GM21390 (cell line): Measurements from ENCODE around the gene PSME2.

ENCODE experiments used
- ATAC-seq: cut with Tn5 transposase; IDR thresholded peaks from one replicate; pipeline ENCODE4 v1.9.1; 2021; ENCODE audit not compliant: unreplicated experiment

The PSME2 gene

GRCh38 chr14:24156840-24157239, 10.4 kb upstream of the PSME2 start:
- no peak for ATAC-seq

DNA sequence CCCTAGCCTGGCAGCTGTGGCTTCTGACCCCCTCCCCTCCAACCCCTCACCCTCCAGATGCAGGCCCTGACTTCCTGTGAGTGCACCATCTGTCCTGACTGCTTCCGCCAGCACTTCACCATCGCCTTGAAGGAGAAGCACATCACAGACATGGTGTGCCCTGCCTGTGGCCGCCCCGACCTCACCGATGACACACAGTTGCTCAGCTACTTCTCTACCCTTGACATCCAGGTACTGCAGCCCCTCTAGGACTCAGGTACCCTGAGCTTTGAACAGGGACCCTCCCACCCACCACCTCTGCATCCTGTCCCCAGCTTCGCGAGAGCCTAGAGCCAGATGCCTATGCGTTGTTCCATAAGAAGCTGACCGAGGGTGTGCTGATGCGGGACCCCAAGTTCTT, 8.7 kb upstream of the PSME2 start:
- ATAC-seq = no peak

DNA sequence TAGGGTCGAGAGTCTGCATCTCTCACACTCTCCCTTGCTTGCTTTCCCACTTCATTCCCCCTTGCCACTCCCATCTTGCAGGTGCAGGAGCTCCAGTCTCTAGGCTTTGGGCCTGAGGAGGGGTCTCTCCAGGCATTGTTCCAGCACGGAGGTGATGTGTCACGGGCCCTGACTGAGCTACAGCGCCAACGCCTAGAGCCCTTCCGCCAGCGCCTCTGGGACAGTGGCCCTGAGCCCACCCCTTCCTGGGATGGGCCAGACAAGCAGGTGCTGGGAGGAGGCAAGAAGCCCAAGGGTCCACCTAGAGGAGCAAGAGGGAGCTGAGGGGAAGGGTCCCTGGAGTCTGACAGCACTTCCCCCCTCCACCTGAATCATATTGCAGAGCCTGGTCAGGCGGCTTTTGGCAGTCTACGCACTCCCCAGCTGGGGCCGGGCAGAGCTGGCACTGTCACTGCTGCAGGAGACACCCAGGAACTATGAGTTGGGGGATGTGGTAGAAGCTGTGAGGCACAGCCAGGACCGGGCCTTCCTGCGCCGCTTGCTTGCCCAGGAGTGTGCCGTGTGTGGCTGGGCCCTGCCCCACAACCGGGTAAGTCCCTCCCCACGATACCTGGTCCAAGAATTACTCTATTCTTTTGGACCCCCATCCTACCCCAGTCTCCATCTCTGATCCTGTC, 5.1 kb upstream of the PSME2 start:
- no peak for ATAC-seq

DNA sequence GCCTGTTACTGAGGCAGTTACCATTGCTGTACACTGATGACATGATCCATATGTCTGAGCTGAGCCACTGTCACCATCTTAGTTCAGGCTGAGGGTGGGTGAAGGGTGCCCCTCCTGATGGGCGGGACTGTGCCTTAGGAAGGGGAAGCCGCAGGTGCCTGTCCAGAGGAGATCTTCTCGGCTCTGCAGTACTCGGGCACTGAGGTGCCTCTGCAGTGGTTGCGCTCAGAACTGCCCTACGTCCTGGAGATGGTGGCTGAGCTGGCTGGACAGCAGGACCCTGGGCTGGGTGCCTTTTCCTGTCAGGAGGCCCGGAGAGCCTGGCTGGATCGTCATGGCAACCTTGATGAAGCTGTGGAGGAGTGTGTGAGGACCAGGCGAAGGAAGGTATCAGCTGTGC, 4.6 kb upstream of the PSME2 start:
- no peak for ATAC-seq

GRCh38 chr14:24150567-24150966, 4.2 kb upstream of the PSME2 start:
- ATAC-seq = no peak

GRCh38 chr14:24150061-24150460, 3.7 kb upstream of the PSME2 start:
- no peak for ATAC-seq

- no peak for ATAC-seq
Observed at GRCh38 chr14:24149302-24149969, 3.0 kb upstream of the PSME2 start.

- ATAC-seq = no peak
Observed at GRCh38 chr14:24147761-24148428, 1.5 kb upstream of the PSME2 start.

DNA sequence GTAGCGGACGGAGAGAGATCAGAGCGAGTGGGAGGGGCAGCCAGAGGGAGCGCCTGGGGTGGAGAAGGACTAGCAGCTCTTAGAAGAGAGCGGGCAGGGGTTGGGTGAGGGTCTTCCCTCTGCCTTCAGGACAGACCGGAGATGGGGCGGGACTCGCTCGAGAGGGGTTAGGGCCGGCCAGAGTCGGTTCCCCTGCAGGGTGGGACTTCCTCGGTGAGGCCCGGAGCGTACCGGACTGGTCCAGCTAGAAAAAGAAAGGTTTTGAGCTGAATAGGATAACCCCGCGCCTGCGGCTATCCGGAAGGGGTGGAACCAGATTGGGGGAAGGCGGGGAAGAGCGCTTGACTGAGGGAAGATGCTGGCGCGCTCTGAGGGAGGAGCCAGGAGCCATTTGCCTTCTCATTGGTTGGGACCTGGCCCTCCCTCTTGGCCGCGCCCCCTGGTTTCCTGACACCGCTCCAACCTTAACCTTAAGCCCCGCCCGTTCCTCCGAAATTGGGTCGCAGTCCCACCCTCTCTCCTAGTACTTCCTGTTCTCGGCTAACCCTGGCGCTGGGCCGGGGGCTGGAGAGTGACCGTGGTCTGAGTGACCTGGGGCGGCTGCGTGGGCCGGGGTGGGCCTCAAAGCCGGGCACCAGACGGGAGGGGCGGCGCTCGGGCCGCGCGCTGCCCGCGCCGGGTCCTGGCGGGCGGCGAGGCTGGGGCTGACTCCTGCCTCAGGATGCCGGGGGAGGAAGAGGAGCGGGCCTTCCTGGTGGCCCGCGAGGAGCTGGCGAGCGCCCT, 759 bp upstream of the PSME2 start, which contains the start of gene RNF31:
Gene RNF31, plus strand, starts transcription at position 521 of the 783 bp plus-strand sequence. Its CDS starts 201 bp downstream, at position 722.
- ATAC-seq = peak; percentile 82

DNA sequence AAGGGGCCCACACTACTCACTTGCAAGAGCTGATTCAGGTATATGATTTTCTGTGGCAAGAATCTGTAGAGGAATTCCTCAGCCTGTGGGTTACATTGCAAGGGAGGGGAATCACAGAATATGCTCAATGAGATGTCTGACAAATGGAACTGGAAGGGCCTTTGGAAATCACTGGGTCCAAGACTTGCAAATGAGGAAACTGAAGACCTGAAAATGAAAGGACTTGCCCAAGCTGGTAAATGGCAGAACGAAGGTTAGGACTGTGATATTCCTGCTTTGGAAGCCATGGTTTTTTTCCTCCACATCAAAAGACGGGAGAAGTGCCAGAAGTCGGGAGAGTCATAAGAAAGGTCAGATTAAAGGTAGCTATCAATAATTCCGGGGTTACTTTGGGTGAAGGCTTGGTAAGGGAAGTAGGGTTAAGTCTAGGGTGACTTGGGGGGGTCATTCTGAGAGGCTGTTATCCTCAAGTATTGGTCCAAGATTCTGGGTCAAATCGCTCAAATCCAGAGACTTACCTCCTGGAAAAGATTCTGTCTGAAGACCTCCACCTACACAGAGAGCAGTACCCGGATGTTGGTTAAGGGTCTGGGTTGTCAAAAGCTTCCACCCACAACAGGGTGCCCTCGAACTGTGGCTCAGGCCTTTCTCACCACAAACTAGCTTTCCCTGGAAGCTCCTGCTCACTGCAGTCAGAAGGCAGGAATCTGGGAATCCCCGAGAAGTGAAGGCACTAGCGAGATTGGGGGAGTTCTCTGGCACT, 539 bp downstream of the PSME2 start:
- no peak for ATAC-seq

DNA sequence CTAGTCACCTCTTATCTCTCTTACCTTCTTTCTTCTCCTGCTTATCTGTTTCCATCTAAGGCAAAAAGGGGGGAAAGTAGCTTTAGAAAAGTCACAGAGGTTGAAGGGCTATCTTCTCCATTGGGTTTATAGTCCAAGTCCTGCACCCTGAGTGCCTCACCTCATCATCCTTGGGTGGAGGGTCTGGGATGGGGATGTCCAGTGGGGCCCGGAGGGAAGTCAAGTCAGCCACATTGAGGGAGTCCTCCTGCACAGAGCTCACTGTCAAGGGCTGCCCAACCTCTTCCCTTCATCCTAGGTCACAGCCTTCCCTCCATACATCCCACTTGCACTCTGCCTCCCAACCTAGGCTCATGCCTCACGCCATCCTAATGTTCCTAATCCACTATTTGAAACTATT, 1.2 kb downstream of the PSME2 start:
- ATAC-seq = no peak

GRCh38 chr14:24144451-24144850, 2.0 kb downstream of the PSME2 start:
- ATAC-seq = no peak

- no peak for ATAC-seq
Observed at GRCh38 chr14:24143511-24143910, 2.9 kb downstream of the PSME2 start.

DNA sequence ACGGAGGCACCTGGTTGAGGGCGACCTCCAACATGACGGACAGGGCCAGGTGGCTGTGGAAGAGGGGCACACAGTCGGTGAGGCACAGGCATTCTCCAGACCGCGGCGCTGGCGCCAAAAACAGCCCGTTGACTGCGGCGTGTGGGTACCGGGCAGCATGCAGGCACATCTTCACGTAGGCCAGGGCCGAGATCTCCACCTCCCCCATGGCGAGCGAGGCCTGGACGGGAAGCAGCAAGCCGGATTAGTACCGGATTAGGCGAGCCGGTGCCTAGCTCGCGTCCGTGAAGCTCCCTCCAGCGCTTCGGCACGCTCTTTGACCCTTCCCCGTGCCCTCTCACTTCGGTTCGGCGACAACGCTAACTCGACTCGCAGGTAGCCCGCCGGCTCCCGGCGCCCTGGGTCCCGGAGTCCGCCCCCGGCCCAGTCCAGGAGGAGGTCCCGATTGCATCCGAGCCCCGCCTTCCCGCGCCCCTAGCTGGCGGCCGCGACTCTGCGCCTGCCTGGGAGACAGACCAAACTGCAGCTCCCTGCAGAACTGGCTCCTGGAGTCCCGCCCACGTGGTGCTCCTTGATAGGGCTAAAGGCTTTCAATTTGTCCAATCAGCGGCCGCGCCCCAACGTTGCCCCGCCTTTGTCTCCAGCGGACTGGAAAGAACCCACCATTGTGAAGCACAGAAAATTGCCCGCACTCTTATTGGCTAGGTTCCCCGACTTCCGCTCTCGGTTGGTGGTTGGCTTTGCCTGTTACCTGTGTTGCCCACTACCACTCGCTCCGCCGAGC, 5.1 kb downstream of the PSME2 start, which contains the start of gene EMC9:
Gene EMC9, minus strand, starts transcription at position 495 of the 784 bp plus-strand sequence. Its CDS starts 287 bp downstream, at position 208.
- peak; percentile 84 for ATAC-seq

- no peak for ATAC-seq
Observed at GRCh38 chr14:24139272-24139934, 7.0 kb downstream of the PSME2 start.

GRCh38 chr14:24138396-24139271, 7.8 kb downstream of the PSME2 start:
- no peak for ATAC-seq

GRCh38 chr14:24137529-24138395, 8.6 kb downstream of the PSME2 start:
- no peak for ATAC-seq
